ENCODE results near the gene MEG3.

The MEG3 gene

DNA sequence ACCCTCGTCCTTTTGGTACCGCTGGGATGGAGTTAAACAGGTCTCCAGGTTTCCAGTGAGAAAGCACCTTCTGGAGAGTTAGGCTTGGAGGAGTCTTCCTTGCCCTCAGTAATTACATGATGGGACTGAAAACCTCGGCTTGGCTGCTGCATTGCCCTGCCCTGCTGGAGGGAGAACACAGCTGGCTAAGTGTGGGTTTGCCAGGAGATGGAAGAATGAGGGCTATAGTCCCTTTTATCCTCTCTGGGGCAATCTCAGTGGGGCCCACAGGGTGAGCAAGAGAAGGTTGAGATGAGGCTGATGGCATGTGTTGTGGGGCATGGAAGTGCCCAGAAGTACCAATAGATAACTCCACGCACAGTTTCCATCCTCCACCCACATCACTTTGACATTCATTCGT is 23.2 kb upstream of the MEG3 start:
- Histone ChIP-seq H3K27me3 (ENCODE audit: low read length) (no peaks in the 10 kb centered on the region), H4K20me1 (ENCODE audit: low read depth, low read length) (no peaks in the 10 kb centered on the region)

DNA sequence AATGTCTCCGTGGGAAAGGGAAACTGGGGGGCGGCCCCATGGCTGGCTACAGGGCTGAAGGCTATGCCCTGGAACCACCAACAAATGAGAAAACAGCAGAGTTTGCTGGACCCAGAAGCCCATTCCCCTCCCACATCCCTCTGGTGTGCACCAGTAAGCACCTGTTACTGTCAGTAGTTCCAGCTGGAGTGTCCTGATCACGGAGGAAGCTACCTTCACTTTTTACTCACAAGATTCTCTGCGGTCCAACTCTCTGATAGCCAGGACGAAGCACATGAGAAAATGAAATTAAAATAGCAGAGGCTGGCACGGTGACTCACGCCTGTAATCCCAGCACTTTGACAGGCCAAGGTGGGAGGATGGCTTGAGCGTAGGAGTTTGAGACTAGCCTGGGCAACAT is 22.7 kb upstream of the MEG3 start:
- Histone ChIP-seq H3K9me3 (ENCODE audit: insufficient read depth, low read length) (no peaks in the 10 kb centered on the region), H3K4me2 (ENCODE audit: low read depth, low read length, poor library complexity, severe bottlenecking) (no peak overlapping the region), H3K27me3 (ENCODE audit: low read length) (no peaks in the 10 kb centered on the region), H3K9ac (ENCODE audit: low read length) (no peak overlapping the region), H3K27ac (ENCODE audit: low read depth, low read length) (no peak overlapping the region), H3K9me2 (replicated peaks; ENCODE audit: insufficient read depth, low read length) (no peaks in the 10 kb centered on the region), H3K79me2 (ENCODE audit: insufficient read depth, low read length) (no peaks in the 10 kb centered on the region), H2AFZ (ENCODE audit: low read depth, low read length, severe bottlenecking) (no peak overlapping the region), H3K4me3 (ENCODE audit: insufficient read depth, low read length, poor library complexity, severe bottlenecking) (no peak overlapping the region), H4K20me1 (ENCODE audit: low read depth, low read length) (no peaks in the 10 kb centered on the region), H3K36me3 (ENCODE audit: low read length) (no peaks in the 10 kb centered on the region), H3F3A (ENCODE audit: insufficient read depth) (no peaks in the 10 kb centered on the region)
- TF ChIP-seq, protein P1, sequence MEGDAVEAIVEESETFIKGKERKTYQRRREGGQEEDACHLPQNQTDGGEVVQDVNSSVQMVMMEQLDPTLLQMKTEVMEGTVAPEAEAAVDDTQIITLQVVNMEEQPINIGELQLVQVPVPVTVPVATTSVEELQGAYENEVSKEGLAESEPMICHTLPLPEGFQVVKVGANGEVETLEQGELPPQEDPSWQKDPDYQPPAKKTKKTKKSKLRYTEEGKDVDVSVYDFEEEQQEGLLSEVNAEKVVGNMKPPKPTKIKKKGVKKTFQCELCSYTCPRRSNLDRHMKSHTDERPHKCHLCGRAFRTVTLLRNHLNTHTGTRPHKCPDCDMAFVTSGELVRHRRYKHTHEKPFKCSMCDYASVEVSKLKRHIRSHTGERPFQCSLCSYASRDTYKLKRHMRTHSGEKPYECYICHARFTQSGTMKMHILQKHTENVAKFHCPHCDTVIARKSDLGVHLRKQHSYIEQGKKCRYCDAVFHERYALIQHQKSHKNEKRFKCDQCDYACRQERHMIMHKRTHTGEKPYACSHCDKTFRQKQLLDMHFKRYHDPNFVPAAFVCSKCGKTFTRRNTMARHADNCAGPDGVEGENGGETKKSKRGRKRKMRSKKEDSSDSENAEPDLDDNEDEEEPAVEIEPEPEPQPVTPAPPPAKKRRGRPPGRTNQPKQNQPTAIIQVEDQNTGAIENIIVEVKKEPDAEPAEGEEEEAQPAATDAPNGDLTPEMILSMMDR (IDR thresholded peaks at IDR 0.05; ENCODE audit: insufficient read depth, low read length, poor library complexity, severe bottlenecking): no peak
- TF ChIP-seq EZH2phosphoT487 (conservative IDR thresholded peaks at IDR 0.05; ENCODE audit: low read length): no peak

More for the DNA sequence above, 23.2 kb upstream of the MEG3 start:
- H3K9ac ChIP-seq (ENCODE audit: low read length): no peak overlapping the region
- no peaks in the 10 kb centered on the region for H3F3A ChIP-seq (ENCODE audit: insufficient read depth)
- no peak overlapping the region for H3K27ac ChIP-seq (ENCODE audit: low read depth, low read length)
- no peaks in the 10 kb centered on the region for H3K79me2 ChIP-seq (ENCODE audit: insufficient read depth, low read length)
- no peaks in the 10 kb centered on the region for H3K9me2 ChIP-seq (replicated peaks; ENCODE audit: insufficient read depth, low read length)
- no peak overlapping the region for H3K4me3 ChIP-seq (ENCODE audit: insufficient read depth, low read length, poor library complexity, severe bottlenecking)
- no peak overlapping the region for H3K4me2 ChIP-seq (ENCODE audit: low read depth, low read length, poor library complexity, severe bottlenecking)
- no peaks in the 10 kb centered on the region for H3K9me3 ChIP-seq (ENCODE audit: insufficient read depth, low read length)
- TF ChIP-seq EZH2phosphoT487 (conservative IDR thresholded peaks at IDR 0.05; ENCODE audit: low read length): no peak
- TF ChIP-seq, protein P1 (IDR thresholded peaks at IDR 0.05; ENCODE audit: insufficient read depth, low read length, poor library complexity, severe bottlenecking): no peak
- no peak overlapping the region for H2AFZ ChIP-seq (ENCODE audit: low read depth, low read length, severe bottlenecking)
- no peaks in the 10 kb centered on the region for H3K36me3 ChIP-seq (ENCODE audit: low read length)

DNA sequence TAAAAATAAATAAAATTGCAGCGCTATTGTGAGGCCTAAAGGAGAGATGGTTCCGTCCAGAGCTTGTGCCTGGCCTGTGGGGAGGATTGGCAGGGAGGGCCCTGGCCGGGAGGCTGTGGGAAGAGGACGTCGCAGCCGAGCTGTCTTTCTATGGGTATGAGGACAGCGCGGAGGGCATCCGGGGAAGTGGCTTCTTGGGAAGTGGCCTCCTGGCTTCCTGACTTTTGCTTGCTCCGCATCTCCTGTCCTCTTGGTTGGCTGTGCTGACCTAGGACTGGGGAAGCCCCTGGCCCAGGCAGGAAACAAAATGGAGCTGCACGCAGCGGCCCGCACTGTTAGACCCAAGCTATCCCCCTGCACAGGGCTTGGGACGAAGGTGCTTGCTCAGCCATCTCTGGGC is 22.2 kb upstream of the MEG3 start:
- Histone ChIP-seq H3K27me3 (ENCODE audit: low read length) (no peaks in the 10 kb centered on the region), H3K79me2 (ENCODE audit: insufficient read depth, low read length) (no peaks in the 10 kb centered on the region), H3K9ac (ENCODE audit: low read length) (no peak overlapping the region), H4K20me1 (ENCODE audit: low read depth, low read length) (no peaks in the 10 kb centered on the region), H3K4me3 (ENCODE audit: insufficient read depth, low read length, poor library complexity, severe bottlenecking) (no peak overlapping the region), H3K9me3 (ENCODE audit: insufficient read depth, low read length) (no peaks in the 10 kb centered on the region), H3F3A (ENCODE audit: insufficient read depth) (no peaks in the 10 kb centered on the region), H3K36me3 (ENCODE audit: low read length) (no peaks in the 10 kb centered on the region), H2AFZ (ENCODE audit: low read depth, low read length, severe bottlenecking) (no peak overlapping the region), H3K9me2 (replicated peaks; ENCODE audit: insufficient read depth, low read length) (no peaks in the 10 kb centered on the region), H3K4me2 (ENCODE audit: low read depth, low read length, poor library complexity, severe bottlenecking) (no peak overlapping the region), H3K27ac (ENCODE audit: low read depth, low read length) (no peak overlapping the region)
- TF ChIP-seq EZH2phosphoT487 (conservative IDR thresholded peaks at IDR 0.05; ENCODE audit: low read length): no peak
- TF ChIP-seq, protein P1 (IDR thresholded peaks at IDR 0.05; ENCODE audit: insufficient read depth, low read length, poor library complexity, severe bottlenecking): no peak
